GM20000 (cell line): ENCODE results near the gene NPY1R.

ENCODE experiments used
- DNase-seq: peaks from one replicate; pipeline ENCODE4 v3.0.0; 2012; ENCODE audit warnings: low spot score
- TF ChIP-seq, protein P1 (sequence below): IDR thresholded peaks from 2 replicates; pipeline ENCODE4 v1.5.1; 2012; ENCODE audit warnings: mild to moderate bottlenecking, control low read depth; ENCODE audit errors: extremely low read depth, missing control alignments

NPY1R gene

DNA sequence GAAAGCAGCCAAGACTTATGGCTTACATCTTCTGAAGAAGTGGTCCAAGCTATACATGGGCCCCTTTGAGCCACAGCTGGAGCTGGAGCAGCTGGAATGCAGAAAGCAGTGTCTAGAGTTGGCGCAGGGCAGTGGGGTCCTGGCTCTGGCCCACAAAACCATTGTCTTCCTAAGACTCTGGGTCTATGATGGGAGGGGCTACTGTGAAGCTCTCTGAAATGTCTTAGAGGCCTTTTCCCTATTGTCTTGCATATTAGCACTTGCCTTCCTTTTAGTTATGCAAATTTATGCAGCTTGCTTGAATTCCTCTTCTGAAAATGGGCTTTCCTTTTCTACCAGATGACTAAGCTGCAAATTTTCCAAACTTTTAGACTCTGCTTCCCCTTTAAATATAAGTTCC lies 15.3 kb downstream of the NPY1R start:
- TF ChIP-seq, protein P1, sequence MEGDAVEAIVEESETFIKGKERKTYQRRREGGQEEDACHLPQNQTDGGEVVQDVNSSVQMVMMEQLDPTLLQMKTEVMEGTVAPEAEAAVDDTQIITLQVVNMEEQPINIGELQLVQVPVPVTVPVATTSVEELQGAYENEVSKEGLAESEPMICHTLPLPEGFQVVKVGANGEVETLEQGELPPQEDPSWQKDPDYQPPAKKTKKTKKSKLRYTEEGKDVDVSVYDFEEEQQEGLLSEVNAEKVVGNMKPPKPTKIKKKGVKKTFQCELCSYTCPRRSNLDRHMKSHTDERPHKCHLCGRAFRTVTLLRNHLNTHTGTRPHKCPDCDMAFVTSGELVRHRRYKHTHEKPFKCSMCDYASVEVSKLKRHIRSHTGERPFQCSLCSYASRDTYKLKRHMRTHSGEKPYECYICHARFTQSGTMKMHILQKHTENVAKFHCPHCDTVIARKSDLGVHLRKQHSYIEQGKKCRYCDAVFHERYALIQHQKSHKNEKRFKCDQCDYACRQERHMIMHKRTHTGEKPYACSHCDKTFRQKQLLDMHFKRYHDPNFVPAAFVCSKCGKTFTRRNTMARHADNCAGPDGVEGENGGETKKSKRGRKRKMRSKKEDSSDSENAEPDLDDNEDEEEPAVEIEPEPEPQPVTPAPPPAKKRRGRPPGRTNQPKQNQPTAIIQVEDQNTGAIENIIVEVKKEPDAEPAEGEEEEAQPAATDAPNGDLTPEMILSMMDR: no peak

DNA sequence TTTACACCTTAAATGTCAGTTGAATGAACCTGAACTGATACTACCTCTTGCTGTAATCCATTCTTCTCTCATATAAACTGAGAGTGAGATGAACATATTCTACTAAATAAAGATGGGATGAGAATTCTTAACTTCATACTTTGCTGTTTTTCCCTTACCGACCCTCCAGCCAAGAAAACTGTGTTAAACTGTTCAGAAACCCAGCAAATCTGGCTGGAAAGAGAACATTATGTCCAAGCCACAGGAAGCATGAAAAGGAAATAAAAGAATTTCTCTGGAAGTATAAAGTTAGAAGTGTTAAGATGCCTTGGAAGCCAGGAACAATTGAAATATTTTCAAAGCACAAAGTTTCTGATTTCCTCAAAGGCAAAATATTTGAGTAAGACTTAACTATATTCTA lies 22.9 kb downstream of the NPY1R start:
- DNase-seq: no peak
- TF ChIP-seq, protein P1: no peak

More for the DNA sequence above, 15.3 kb downstream of the NPY1R start:
- no peak for DNase-seq

DNA sequence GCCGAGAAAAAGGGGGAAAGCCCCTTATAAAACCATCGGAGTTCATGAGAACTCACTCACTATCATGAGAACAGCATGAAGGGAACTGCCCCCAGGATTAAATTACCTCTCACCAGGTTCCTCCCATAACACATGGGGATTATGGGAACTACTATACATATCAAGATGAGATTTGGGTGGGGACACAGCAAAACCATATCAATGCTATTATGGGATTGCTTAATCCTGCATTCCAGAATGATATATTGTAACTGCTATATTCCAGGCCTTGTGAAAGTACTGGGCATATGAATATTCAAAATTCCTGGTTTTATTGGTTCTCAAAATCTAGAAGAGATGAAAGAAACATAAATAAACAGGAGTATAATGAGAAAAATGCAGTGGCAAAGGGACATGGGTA lies 29.3 kb downstream of the NPY1R start:
- TF ChIP-seq, protein P1: no peak
- no peak for DNase-seq

DNA sequence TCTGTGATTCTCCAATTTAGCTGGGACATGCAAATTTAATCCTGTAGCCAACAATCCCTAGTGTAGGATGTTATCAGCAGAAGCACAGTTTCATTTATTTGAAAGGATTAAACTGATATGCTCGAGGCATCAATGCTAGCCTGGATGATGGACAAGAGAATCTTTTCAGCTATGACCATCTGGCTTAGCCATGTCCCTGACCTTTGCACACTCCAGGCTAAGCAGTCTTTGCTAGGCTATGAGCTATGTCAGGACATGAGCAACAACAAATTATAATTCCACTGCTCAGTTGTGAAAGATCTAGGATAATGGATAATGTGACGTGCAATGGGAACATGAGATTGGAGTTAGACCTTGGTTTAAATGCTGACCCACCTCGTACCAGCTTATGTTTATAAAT lies 32.0 kb downstream of the NPY1R start:
- DNase-seq: no peak
- TF ChIP-seq, protein P1: no peak

DNA sequence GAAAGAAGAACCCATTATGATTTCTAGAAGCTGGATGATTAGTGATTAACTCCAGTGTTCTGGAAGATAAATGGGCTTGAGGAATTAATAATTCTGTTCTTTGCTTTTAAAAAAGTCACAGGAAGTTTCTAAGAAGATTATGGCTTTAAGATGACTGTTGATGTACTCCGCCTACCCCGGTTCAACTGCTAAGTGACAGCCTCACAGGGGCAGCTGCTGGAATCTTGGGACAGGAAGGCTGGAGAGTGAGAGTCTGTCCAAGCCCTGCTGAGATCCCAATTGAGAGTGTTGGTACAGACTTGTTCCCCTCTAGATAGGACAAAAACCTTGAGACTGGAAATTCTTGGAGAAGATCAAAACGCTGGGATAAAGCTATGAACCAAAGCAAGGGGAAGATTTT lies 37.3 kb downstream of the NPY1R start:
- no peak for DNase-seq
- TF ChIP-seq, protein P1: no peak

DNA sequence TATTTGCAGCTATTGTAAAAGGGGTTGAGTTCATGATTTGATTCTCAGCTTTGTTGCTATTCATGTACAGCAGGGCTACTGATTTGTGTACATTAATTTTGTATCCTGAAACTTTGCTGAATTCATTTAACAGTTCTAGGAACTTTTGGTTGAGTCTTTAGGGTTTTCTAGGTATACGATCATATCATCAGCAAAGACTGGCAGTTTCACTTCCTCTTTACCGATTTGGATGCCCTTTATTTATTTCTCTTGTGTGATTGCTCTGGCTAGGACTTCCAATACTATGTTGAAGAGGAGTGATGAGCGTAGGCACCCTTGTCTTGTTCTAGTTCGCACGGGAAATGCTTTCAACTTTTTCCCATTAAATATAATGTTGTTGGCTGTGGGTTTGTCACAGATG lies 48.1 kb downstream of the NPY1R start:
- TF ChIP-seq, protein P1: no peak
- no peak for DNase-seq

DNA sequence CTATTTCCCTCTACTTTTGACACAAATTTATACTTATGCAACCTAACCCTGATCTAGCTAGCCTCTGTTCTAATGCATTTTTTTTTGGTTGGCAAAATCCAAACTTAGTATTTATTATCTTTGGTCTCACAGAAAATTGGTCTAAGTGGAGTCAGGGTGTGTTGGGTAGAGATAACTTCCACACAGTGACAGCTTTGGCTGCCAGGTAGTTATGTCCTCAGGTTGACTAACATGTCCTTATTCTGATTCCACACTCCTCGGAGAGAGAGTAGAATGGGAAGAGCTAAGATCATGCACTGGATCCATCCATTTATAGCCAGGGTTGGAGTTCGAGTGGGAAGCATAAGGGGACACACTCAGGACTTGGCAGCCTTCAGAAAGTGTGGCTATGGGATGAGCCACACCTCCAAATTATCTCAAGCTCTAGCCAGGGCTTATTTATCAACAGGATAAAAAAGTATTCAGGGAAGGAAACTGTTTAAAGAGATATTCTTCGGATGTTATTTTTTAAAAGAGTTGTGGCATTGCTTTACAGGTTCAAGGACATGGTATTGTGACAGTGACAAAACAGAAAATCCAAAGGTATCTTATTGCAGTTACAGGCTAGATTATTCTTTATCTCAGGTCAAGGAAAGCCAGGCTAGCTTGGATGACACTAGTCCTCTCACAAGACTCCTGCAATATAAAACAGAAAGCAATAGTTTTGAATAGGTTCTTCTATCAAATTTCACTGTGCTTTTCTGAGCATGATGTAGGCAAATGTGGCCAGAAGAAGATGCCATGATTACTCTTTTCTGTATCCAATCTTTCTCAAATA lies 51.5 kb downstream of the NPY1R start:
- TF ChIP-seq, protein P1: no peak
- DNase-seq: no peak
